Endothelial cell of umbilical vein (primary cell): ENCODE measurements around the gene TOP1. TPM values are rescaled to one million over a fixed set of nuclear protein-coding genes. Genes with fewer than 3 reads are reported as not detected.

Experiments used
- BruUV-seq: library from RNA; stranded (reverse); fragments of 400-500 nt; replicated peaks from 2 replicates; lab custom pipeline; 2021; lab: Mats Ljungman, UMichigan
- CTCF ChIA-PET: fragments of 300-600, 350-600 bp; sonication (Branson Sonifier 250); formaldehyde crosslinking; loops from one replicate; lab custom pipeline; 2021; ENCODE audit warnings: antibody characterized with exemption, inconsistent platforms; lab: Charles Lee
- POLR2A ChIA-PET: fragments of 300-600, 350-600 bp; sonication (Branson Sonifier 250); formaldehyde crosslinking; loops from one replicate; lab custom pipeline; 2021; ENCODE audit warnings: antibody characterized with exemption, inconsistent platforms; lab: Charles Lee
- DNase-seq: peaks from one replicate; pipeline ENCODE4 v3.0.0-alpha.2; 2011; ENCODE audit warnings: low read depth, low spot score
- FAIRE-seq: peaks from 2 replicates; lab custom pipeline; 2011; peaks lifted over from hg19 to GRCh38; lab: Jason Lieb, UNC
- H2AFZ ChIP-seq: 2 replicates; pipeline ENCODE4 v1.6.0; 2012; ENCODE audit warnings: low read depth, low read length, control low read depth, inconsistent platforms
- H3K27ac ChIP-seq: 2 replicates; pipeline ENCODE4 v1.5.1; 2011; ENCODE audit warnings: low read depth, mild to moderate bottlenecking, control low read depth, low read length, moderate library complexity; ENCODE audit not compliant: insufficient read depth
- H3K27me3 ChIP-seq, 2 experiments: 2 replicates each; pipeline versions ENCODE4 v1.6.0 to v1.6.1; 2011; ENCODE audit warnings: low read length in 2 of 2, mixed read lengths in 1 of 2; ENCODE audit not compliant: control insufficient read depth in 2 of 2, insufficient read depth in 2 of 2
- H3K36me3 ChIP-seq, 2 experiments: 2 replicates in 1 of 2; 3 replicates in 1 of 2; pipeline ENCODE4 v1.5.1; 2011; ENCODE audit warnings: low read length in 2 of 2, mild to moderate bottlenecking in 1 of 2, moderate library complexity in 1 of 2; ENCODE audit not compliant: control insufficient read depth in 2 of 2, insufficient read depth in 2 of 2; ENCODE audit errors: extremely low read depth in 1 of 2
- H3K4me1 ChIP-seq: 3 replicates; pipeline ENCODE4 v1.5.1; 2011; ENCODE audit warnings: mild to moderate bottlenecking, low read length; ENCODE audit not compliant: control insufficient read depth, insufficient read depth; ENCODE audit errors: extremely low read depth
- H3K4me2 ChIP-seq: 2 replicates; pipeline ENCODE4 v1.6.1; 2011; ENCODE audit warnings: low read length, control low read depth, mixed read lengths; ENCODE audit not compliant: insufficient read depth
- H3K4me3 ChIP-seq, 3 experiments: fragments of 200-600 bp in 1 of 3; sonication (generic), shearing (Covaris generic) in 1 of 3; replicated peaks in 1 of 3; 2 replicates each; pipeline ENCODE4 v1.5.1; 2011 to 2016; ENCODE audit warnings: control low read depth in 3 of 3, low read length in 3 of 3, mild to moderate bottlenecking in 2 of 3, inconsistent platforms in 1 of 3, low read depth in 1 of 3, moderate library complexity in 1 of 3; ENCODE audit not compliant: insufficient read depth in 1 of 3
- H3K79me2 ChIP-seq: 2 replicates; pipeline ENCODE4 v1.6.0; 2012; ENCODE audit warnings: low read length, inconsistent platforms; ENCODE audit not compliant: control insufficient read depth, insufficient read depth
- H3K9ac ChIP-seq: replicated peaks from 2 replicates; pipeline ENCODE3; 2011; ENCODE audit warnings: low read length, control low read depth; ENCODE audit not compliant: insufficient read depth; ENCODE audit errors: extremely low read depth
- H3K9me1 ChIP-seq: replicated peaks from 3 replicates; pipeline ENCODE4 v1.6.0; 2011; ENCODE audit warnings: mild to moderate bottlenecking, low read length; ENCODE audit not compliant: control insufficient read depth, insufficient read depth; ENCODE audit errors: extremely low read depth
- H3K9me3 ChIP-seq: replicated peaks from 2 replicates; pipeline ENCODE4 v1.5.1; 2012; ENCODE audit warnings: low read length, inconsistent platforms; ENCODE audit not compliant: control insufficient read depth, insufficient read depth
- H4K20me1 ChIP-seq: replicated peaks from 2 replicates; pipeline ENCODE3; 2011; ENCODE audit warnings: mild to moderate bottlenecking, low read length; ENCODE audit not compliant: control insufficient read depth, insufficient read depth; ENCODE audit errors: extremely low read depth
- EZH2 ChIP-seq: IDR thresholded peaks from 2 replicates; pipeline ENCODE4 v1.6.1; 2012; ENCODE audit warnings: borderline replicate concordance, low read depth, mild to moderate bottlenecking, moderate library complexity, low read length, inconsistent platforms; ENCODE audit not compliant: severe bottlenecking
- FOS ChIP-seq: IDR thresholded peaks from 2 replicates; pipeline ENCODE4 v1.6.1; 2011; ENCODE audit warnings: mild to moderate bottlenecking, low read length, moderate library complexity, borderline replicate concordance; ENCODE audit not compliant: insufficient read depth
- GATA2 ChIP-seq: IDR thresholded peaks from 2 replicates; pipeline ENCODE4 v1.7.0; 2011; ENCODE audit warnings: low read depth, mild to moderate bottlenecking, moderate library complexity, mixed read lengths, low read length; ENCODE audit not compliant: insufficient read length, insufficient read depth
- JUN ChIP-seq: IDR thresholded peaks from 2 replicates; pipeline ENCODE4 v1.6.1; 2011; ENCODE audit warnings: borderline replicate concordance, low read depth; ENCODE audit not compliant: insufficient read length, insufficient read depth
- MYC ChIP-seq: IDR thresholded peaks from one replicate; pipeline ENCODE4 v1.6.1; 2011; ENCODE audit warnings: mild to moderate bottlenecking, low read depth, low read length
- POLR2A ChIP-seq: IDR thresholded peaks from 2 replicates; pipeline ENCODE4 v1.6.1; 2012; ENCODE audit warnings: low read depth, mild to moderate bottlenecking, control low read depth, low read length
- POLR2AphosphoS5 ChIP-seq: IDR thresholded peaks from 2 replicates; pipeline ENCODE4 v1.6.1; 2012; ENCODE audit warnings: low read depth, mild to moderate bottlenecking, control low read depth, low read length, moderate library complexity; ENCODE audit not compliant: insufficient read depth
- dilution Hi-C: fragments of 300-500 bp; cut with MboI; formaldehyde crosslinking; loops from one replicate; pipeline ENCODE4 v1.15.0; 2019; ENCODE audit warnings: low sequenced_read_pairs; ENCODE audit not compliant: extremely low pct_ligation_motif_present
- intact Hi-C: fragments of 100-400 bp; cut with micrococcal nuclease; formaldehyde crosslinking; loops from one replicate; pipeline ENCODE4 v1.10.0; 2022
- polyA plus RNA-seq, 4 experiments: library from polyadenylated mRNA; depleted of rRNA in 3 of 4; stranded (reverse) in 3 of 4; unstranded in 1 of 4; fragments of >200 nt; gene quantifications; 2 replicates each; pipeline versions ENCODE4 v1.2.1 to v1.2.3, GENCODE V29; 2011 to 2012; ENCODE audit warnings: missing spikeins in 1 of 4
- total RNA-seq: library from RNA; stranded (reverse); gene quantifications from 2 replicates; pipeline ENCODE4 v1.2.3, GENCODE V29; 2021
- TF ChIP-seq, protein P1 (sequence below), 2 donors: IDR thresholded peaks; 1 replicate in 1 of 2; 2 replicates in 1 of 2; pipeline ENCODE4 v1.5.1; 2011; ENCODE audit warnings: low read length in 2 of 2, mild to moderate bottlenecking in 2 of 2, moderate library complexity in 2 of 2, control low read depth in 1 of 2, inconsistent platforms in 1 of 2, low read depth in 1 of 2; ENCODE audit not compliant: insufficient read depth in 1 of 2; ENCODE audit errors: extremely low read depth in 1 of 2
- TF ChIP-seq, protein P2 (sequence below): IDR thresholded peaks from 2 replicates; pipeline ENCODE4 v1.6.1; 2011; ENCODE audit not compliant: insufficient read depth, insufficient read length

TOP1 gene
- total and polyA plus RNA-seq, 2 donors (not counting 3 experiments of a cell fraction or from before 2014, with no cell fraction given): 7.0 to 77.4 TPM

DNA sequence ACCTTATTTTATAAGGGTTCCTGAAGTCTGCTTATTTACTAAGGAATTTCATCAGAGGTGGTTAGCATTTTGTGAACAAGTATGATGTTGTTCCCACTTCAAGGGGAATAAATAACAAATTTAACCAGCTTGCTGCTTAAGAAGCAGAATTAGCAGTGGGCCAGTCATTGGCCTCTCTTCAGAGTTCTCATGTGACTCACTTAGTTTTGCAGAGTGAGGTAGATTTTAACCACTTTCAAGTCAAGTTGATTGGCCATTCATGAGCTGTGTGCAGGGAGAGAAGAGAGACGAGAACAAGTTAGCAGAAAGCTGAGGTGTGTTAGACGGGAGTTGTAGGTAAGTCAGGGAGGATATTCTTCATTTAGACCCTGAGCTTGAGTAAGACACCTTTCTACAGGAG is 18.1 kb downstream of the TOP1 start:
- Histone ChIP-seq H3K4me2 (no peak overlapping the region), H3K9me3 (no peaks in the 10 kb centered on the region), H3K9ac (no peak overlapping the region), H2AFZ (no peak overlapping the region), H3K4me1 (peaks cover 21% of the 10 kb centered on the region), H4K20me1 (peaks cover 14% of the 10 kb centered on the region), H3K27me3 (no peaks in the 10 kb centered on the region), H3K27ac (no peak overlapping the region), H3K36me3 (no peaks in the 10 kb centered on the region), H3K9me1 (no peaks in the 10 kb centered on the region), H3K4me3 (no peak overlapping the region), H3K79me2 (peaks cover 99% of the 10 kb centered on the region)
- POLR2A ChIA-PET: no interaction called here
- FAIRE-seq: no peak
- DNase-seq: no peak
- intact Hi-C loops: no loop called here
- no TSS peak for BruUV-seq
- dilution Hi-C loops: no loop called here
- TF ChIP-seq, protein P1, sequence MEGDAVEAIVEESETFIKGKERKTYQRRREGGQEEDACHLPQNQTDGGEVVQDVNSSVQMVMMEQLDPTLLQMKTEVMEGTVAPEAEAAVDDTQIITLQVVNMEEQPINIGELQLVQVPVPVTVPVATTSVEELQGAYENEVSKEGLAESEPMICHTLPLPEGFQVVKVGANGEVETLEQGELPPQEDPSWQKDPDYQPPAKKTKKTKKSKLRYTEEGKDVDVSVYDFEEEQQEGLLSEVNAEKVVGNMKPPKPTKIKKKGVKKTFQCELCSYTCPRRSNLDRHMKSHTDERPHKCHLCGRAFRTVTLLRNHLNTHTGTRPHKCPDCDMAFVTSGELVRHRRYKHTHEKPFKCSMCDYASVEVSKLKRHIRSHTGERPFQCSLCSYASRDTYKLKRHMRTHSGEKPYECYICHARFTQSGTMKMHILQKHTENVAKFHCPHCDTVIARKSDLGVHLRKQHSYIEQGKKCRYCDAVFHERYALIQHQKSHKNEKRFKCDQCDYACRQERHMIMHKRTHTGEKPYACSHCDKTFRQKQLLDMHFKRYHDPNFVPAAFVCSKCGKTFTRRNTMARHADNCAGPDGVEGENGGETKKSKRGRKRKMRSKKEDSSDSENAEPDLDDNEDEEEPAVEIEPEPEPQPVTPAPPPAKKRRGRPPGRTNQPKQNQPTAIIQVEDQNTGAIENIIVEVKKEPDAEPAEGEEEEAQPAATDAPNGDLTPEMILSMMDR (IDR thresholded peaks at IDR 0.05; ENCODE audit: extremely low read depth in 1 of 2, insufficient read depth in 1 of 2, low read depth in 1 of 2, low read length in 2 of 2): no peak
- TF ChIP-seq JUN (no peak), EZH2 (no peak), FOS (no peak), GATA2 (no peak), POLR2AphosphoS5 (no peak), MYC (no peak), POLR2A (no peak)
- TF ChIP-seq, protein P2, sequence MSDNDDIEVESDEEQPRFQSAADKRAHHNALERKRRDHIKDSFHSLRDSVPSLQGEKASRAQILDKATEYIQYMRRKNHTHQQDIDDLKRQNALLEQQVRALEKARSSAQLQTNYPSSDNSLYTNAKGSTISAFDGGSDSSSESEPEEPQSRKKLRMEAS: no peak
- CTCF ChIA-PET: interaction anchor here (1.1 to 8.2 kb wide), 8 partner anchors 9 to 55 kb away, joined by 3 to 84 read pairs (median 6); no protein-coding TSS in a partner anchor
